ENCODE results near the gene SV2B.

SV2B gene

GRCh38 chr15:91228383-91228782 lies 128.3 kb downstream of the SV2B start:
- no peak for FAIRE-seq
- no peak for TF ChIP-seq TAF1 (IDR thresholded peaks at IDR 0.05; ENCODE audit: low read depth, low read length)
- DNase-seq (ENCODE audit: insufficient read length, low spot score), result no peak

DNA sequence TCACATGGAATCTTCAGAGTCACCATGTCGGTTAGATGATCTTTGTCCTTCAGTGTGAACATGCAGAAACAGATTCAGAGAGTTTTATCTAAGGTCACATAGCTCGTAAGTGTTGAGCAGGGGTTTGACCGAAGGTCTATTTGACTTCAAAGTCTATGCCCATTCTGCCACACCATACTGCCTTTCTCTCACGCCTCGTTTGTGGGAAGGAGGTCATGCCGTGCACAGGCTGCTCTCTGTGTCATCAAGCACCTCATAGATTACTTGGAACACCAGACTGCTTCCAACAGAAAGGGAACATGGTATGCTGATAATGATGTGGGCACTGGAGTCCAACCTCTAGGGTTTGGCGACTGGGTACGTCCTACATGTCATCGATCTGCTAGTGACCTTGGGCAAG lies 128.8 kb downstream of the SV2B start:
- TF ChIP-seq SPI1 (IDR thresholded peaks at IDR 0.05; ENCODE audit: low read depth, low read length), result no peak
- FAIRE-seq (no peak), DNase-seq (ENCODE audit: insufficient read length, low spot score) (no peak)

DNA sequence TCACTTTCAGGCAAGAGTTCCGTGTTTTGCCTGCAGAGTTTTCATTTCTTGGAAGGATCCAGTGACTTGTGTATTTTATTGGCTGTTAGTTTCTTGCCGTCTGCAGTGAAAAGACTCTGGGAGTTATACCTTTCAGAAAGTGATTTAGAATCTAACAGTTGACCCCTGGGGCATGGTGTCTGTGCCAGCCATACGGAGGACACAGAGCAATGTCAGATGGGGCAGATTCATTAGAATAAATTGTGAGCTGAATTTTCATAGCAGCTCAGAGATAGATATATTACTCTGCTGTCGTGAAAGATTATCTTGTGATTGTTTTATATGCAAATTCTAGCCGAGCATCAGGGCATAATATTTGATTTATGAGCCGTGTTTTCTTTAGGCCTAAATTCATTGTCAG lies 131.6 kb downstream of the SV2B start:
- no peak for FAIRE-seq
- DNase-seq (ENCODE audit: insufficient read length, low spot score), result no peak
- TF ChIP-seq SPI1 (IDR thresholded peaks at IDR 0.05; ENCODE audit: low read depth, low read length) (no peak), PAX5 (IDR thresholded peaks at IDR 0.05; ENCODE audit: insufficient read depth, low read length, severe bottlenecking) (no peak), POLR2A (IDR thresholded peaks at IDR 0.05; ENCODE audit: low read depth, low read length) (no peak), TAF1 (IDR thresholded peaks at IDR 0.05; ENCODE audit: low read depth, low read length) (no peak), POU2F2 (IDR thresholded peaks at IDR 0.05; ENCODE audit: low read depth, low read length) (no peak), POLR2AphosphoS5 (IDR thresholded peaks at IDR 0.05; ENCODE audit: low read depth, low read length) (no peak)

GRCh38 chr15:91234759-91235158 lies 134.7 kb downstream of the SV2B start:
- TF ChIP-seq POLR2AphosphoS5 (IDR thresholded peaks at IDR 0.05; ENCODE audit: low read depth, low read length) (no peak), SPI1 (IDR thresholded peaks at IDR 0.05; ENCODE audit: low read depth, low read length) (no peak), PAX5 (IDR thresholded peaks at IDR 0.05; ENCODE audit: insufficient read depth, low read length, severe bottlenecking) (no peak), TAF1 (IDR thresholded peaks at IDR 0.05; ENCODE audit: low read depth, low read length) (no peak), POLR2A (IDR thresholded peaks at IDR 0.05; ENCODE audit: low read depth, low read length) (no peak), POU2F2 (IDR thresholded peaks at IDR 0.05; ENCODE audit: low read depth, low read length) (no peak)
- DNase-seq (ENCODE audit: insufficient read length, low spot score), result no peak
- FAIRE-seq, result no peak

GRCh38 chr15:91235376-91235775 lies 135.3 kb downstream of the SV2B start:
- TF ChIP-seq POLR2A (IDR thresholded peaks at IDR 0.05; ENCODE audit: low read depth, low read length) (no peak), SPI1 (IDR thresholded peaks at IDR 0.05; ENCODE audit: low read depth, low read length) (no peak), PAX5 (IDR thresholded peaks at IDR 0.05; ENCODE audit: insufficient read depth, low read length, severe bottlenecking) (no peak), TAF1 (IDR thresholded peaks at IDR 0.05; ENCODE audit: low read depth, low read length) (no peak), POU2F2 (IDR thresholded peaks at IDR 0.05; ENCODE audit: low read depth, low read length) (no peak), POLR2AphosphoS5 (IDR thresholded peaks at IDR 0.05; ENCODE audit: low read depth, low read length) (no peak)
- DNase-seq (ENCODE audit: insufficient read length, low spot score) (no peak), FAIRE-seq (no peak)

DNA sequence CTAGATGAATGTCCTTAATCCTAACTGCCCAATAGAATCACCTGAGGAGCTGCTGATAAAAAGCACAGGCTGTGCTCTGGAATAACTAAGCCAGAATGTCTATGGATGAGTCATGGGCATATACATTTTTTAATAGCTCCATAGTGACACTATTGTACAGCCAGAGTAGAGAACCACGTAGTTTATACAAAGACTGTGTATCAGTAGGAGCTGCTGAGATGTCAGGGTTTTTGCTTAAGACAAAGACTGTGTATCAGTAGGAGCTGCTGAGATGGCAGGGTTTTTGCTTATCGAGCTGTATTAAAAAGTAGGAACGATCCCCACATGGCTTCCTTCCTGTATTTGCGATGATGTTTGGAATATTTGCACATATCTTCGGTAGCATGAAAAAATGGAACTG lies 137.4 kb downstream of the SV2B start:
- no peak for FAIRE-seq
- TF ChIP-seq POLR2AphosphoS5 (IDR thresholded peaks at IDR 0.05; ENCODE audit: low read depth, low read length), result no peak
- no peak for TF ChIP-seq POLR2A (IDR thresholded peaks at IDR 0.05; ENCODE audit: low read depth, low read length)
- TF ChIP-seq PAX5 (IDR thresholded peaks at IDR 0.05; ENCODE audit: insufficient read depth, low read length, severe bottlenecking), result no peak
- no peak for TF ChIP-seq TAF1 (IDR thresholded peaks at IDR 0.05; ENCODE audit: low read depth, low read length)
- no peak for TF ChIP-seq SPI1 (IDR thresholded peaks at IDR 0.05; ENCODE audit: low read depth, low read length)
- TF ChIP-seq POU2F2 (IDR thresholded peaks at IDR 0.05; ENCODE audit: low read depth, low read length), result no peak
- DNase-seq (ENCODE audit: insufficient read length, low spot score), result no peak

GRCh38 chr15:91238644-91239425 lies 138.8 kb downstream of the SV2B start:
- no peak for FAIRE-seq
- TF ChIP-seq PAX5 (IDR thresholded peaks at IDR 0.05; ENCODE audit: insufficient read depth, low read length, severe bottlenecking) (no peak), POLR2A (IDR thresholded peaks at IDR 0.05; ENCODE audit: low read depth, low read length) (no peak), POLR2AphosphoS5 (IDR thresholded peaks at IDR 0.05; ENCODE audit: low read depth, low read length) (no peak), SPI1 (IDR thresholded peaks at IDR 0.05; ENCODE audit: low read depth, low read length) (no peak), POU2F2 (IDR thresholded peaks at IDR 0.05; ENCODE audit: low read depth, low read length) (no peak), TAF1 (IDR thresholded peaks at IDR 0.05; ENCODE audit: low read depth, low read length) (no peak)
- DNase-seq (ENCODE audit: insufficient read length, low spot score), result no peak

GRCh38 chr15:91243826-91244225 lies 143.8 kb downstream of the SV2B start:
- FAIRE-seq (no peak), DNase-seq (ENCODE audit: insufficient read length, low spot score) (no peak)
- TF ChIP-seq POU2F2 (IDR thresholded peaks at IDR 0.05; ENCODE audit: low read depth, low read length), result no peak
- TF ChIP-seq SPI1 (IDR thresholded peaks at IDR 0.05; ENCODE audit: low read depth, low read length), result no peak
- TF ChIP-seq TAF1 (IDR thresholded peaks at IDR 0.05; ENCODE audit: low read depth, low read length), result no peak
- TF ChIP-seq POLR2A (IDR thresholded peaks at IDR 0.05; ENCODE audit: low read depth, low read length), result no peak
- no peak for TF ChIP-seq POLR2AphosphoS5 (IDR thresholded peaks at IDR 0.05; ENCODE audit: low read depth, low read length)
- TF ChIP-seq PAX5 (IDR thresholded peaks at IDR 0.05; ENCODE audit: insufficient read depth, low read length, severe bottlenecking), result no peak

GRCh38 chr15:91244919-91245318 lies 144.9 kb downstream of the SV2B start:
- no peak for TF ChIP-seq PAX5 (IDR thresholded peaks at IDR 0.05; ENCODE audit: insufficient read depth, low read length, severe bottlenecking)
- no peak for TF ChIP-seq POLR2AphosphoS5 (IDR thresholded peaks at IDR 0.05; ENCODE audit: low read depth, low read length)
- no peak for TF ChIP-seq POLR2A (IDR thresholded peaks at IDR 0.05; ENCODE audit: low read depth, low read length)
- no peak for TF ChIP-seq POU2F2 (IDR thresholded peaks at IDR 0.05; ENCODE audit: low read depth, low read length)
- no peak for TF ChIP-seq TAF1 (IDR thresholded peaks at IDR 0.05; ENCODE audit: low read depth, low read length)
- TF ChIP-seq SPI1 (IDR thresholded peaks at IDR 0.05; ENCODE audit: low read depth, low read length), result no peak
- FAIRE-seq, result no peak
- no peak for DNase-seq (ENCODE audit: insufficient read length, low spot score)

- FAIRE-seq, result no peak
- no peak for DNase-seq (ENCODE audit: insufficient read length, low spot score)
- no peak for TF ChIP-seq TAF1 (IDR thresholded peaks at IDR 0.05; ENCODE audit: low read depth, low read length)
- no peak for TF ChIP-seq SPI1 (IDR thresholded peaks at IDR 0.05; ENCODE audit: low read depth, low read length)
- TF ChIP-seq POLR2A (IDR thresholded peaks at IDR 0.05; ENCODE audit: low read depth, low read length), result no peak
- no peak for TF ChIP-seq POLR2AphosphoS5 (IDR thresholded peaks at IDR 0.05; ENCODE audit: low read depth, low read length)
- TF ChIP-seq POU2F2 (IDR thresholded peaks at IDR 0.05; ENCODE audit: low read depth, low read length), result no peak
- no peak for TF ChIP-seq PAX5 (IDR thresholded peaks at IDR 0.05; ENCODE audit: insufficient read depth, low read length, severe bottlenecking)
Observed at GRCh38 chr15:91246998-91247397, 146.9 kb downstream of the SV2B start.
